GM12892 (cell line): Measurements from ENCODE around the gene ZNF331.
"Not testable (repeated sequence)": the region's sequence is repeated elsewhere in the genome, so short reads cannot be mapped to it uniquely, and the experiment has no call there.

ENCODE experiments used
- DNase-seq: peaks from one replicate; pipeline ENCODE4 v3.0.0; 2011; ENCODE audit not compliant: insufficient read length
- FAIRE-seq: peaks from 2 replicates; lab custom pipeline; 2011; peaks lifted over from hg19 to GRCh38; lab: Jason Lieb, UNC
- POLR2A ChIP-seq: IDR thresholded peaks from 2 replicates; pipeline ENCODE4 v1.6.1; 2011; ENCODE audit warnings: low read depth, low read length, control low read depth
- POLR2AphosphoS5 ChIP-seq: IDR thresholded peaks from 2 replicates; pipeline ENCODE4 v1.6.1; 2011; ENCODE audit warnings: low read depth, low read length, control low read depth
- TAF1 ChIP-seq: IDR thresholded peaks from 2 replicates; pipeline ENCODE4 v1.6.1; 2011; ENCODE audit warnings: low read depth, mild to moderate bottlenecking, control low read depth, low read length, borderline replicate concordance

Gene ZNF331

GRCh38 chr19:53509845-53510244 is 28.1 kb upstream of the ZNF331 start:
- DNase-seq (no peak), FAIRE-seq (no peak)
- TF ChIP-seq POLR2A, result no peak
- no peak for TF ChIP-seq POLR2AphosphoS5
- TF ChIP-seq TAF1, result no peak

GRCh38 chr19:53511357-53511756 is 26.6 kb upstream of the ZNF331 start:
- FAIRE-seq, result no peak
- TF ChIP-seq TAF1, result no peak
- TF ChIP-seq POLR2A, result no peak
- TF ChIP-seq POLR2AphosphoS5, result no peak
- no peak for DNase-seq

- DNase-seq (no peak), FAIRE-seq (no peak)
- TF ChIP-seq TAF1 (no peak), POLR2A (no peak), POLR2AphosphoS5 (no peak)
Observed at GRCh38 chr19:53511933-53512374, 26.0 kb upstream of the ZNF331 start.

- not testable (repeated sequence) for DNase-seq, FAIRE-seq
Observed at GRCh38 chr19:53515047-53515446, 22.9 kb upstream of the ZNF331 start.

- no peak for FAIRE-seq
- no peak for DNase-seq
- no peak for TF ChIP-seq POLR2AphosphoS5
- no peak for TF ChIP-seq TAF1
- TF ChIP-seq POLR2A, result no peak
Observed at GRCh38 chr19:53517114-53517741, 20.7 kb upstream of the ZNF331 start.

- no peak for TF ChIP-seq TAF1
- TF ChIP-seq POLR2AphosphoS5, result no peak
- no peak for TF ChIP-seq POLR2A
- no peak for FAIRE-seq
- no peak for DNase-seq
Observed at GRCh38 chr19:53518121-53518520, 19.8 kb upstream of the ZNF331 start.

- FAIRE-seq, result no peak
- no peak for DNase-seq
- TF ChIP-seq TAF1, result no peak
- TF ChIP-seq POLR2A, result no peak
- TF ChIP-seq POLR2AphosphoS5, result no peak
Observed at GRCh38 chr19:53518716-53519115, 19.2 kb upstream of the ZNF331 start.

GRCh38 chr19:53519446-53519845 is 18.5 kb upstream of the ZNF331 start:
- FAIRE-seq (no peak), DNase-seq (no peak)
- TF ChIP-seq POLR2A (no peak), POLR2AphosphoS5 (no peak), TAF1 (no peak)

GRCh38 chr19:53520163-53520546 is 17.8 kb upstream of the ZNF331 start:
- DNase-seq (no peak), FAIRE-seq (no peak)
- TF ChIP-seq TAF1 (no peak), POLR2A (no peak), POLR2AphosphoS5 (no peak)

- peak; percentile 66 for DNase-seq
- TF ChIP-seq TAF1, result no peak
- TF ChIP-seq POLR2A, result no peak
- no peak for TF ChIP-seq POLR2AphosphoS5
- peak; percentile 74 for FAIRE-seq
Observed at GRCh38 chr19:53520547-53521372, 17.2 kb upstream of the ZNF331 start.

GRCh38 chr19:53521373-53522202 is 16.4 kb upstream of the ZNF331 start:
- DNase-seq, result no peak
- FAIRE-seq, result no peak
- TF ChIP-seq POLR2AphosphoS5 (no peak), POLR2A (no peak), TAF1 (no peak)

GRCh38 chr19:53525922-53526321 is 12.0 kb upstream of the ZNF331 start:
- no peak for DNase-seq
- FAIRE-seq, result no peak

More at GRCh38 chr19:53525922-53526321, 12.0 kb upstream of the ZNF331 start:
- TF ChIP-seq POLR2AphosphoS5 (no peak), POLR2A (no peak), TAF1 (no peak)
